Upper lobe of left lung (tissue), 4 donors: Measurements from ENCODE around the gene CSTPP1.
"Not testable (repeated sequence)": the region's sequence is repeated elsewhere in the genome, so short reads cannot be mapped to it uniquely, and the experiment has no call there.

Source experiments
- EP300 ChIP-seq, 4 donors: sonication (generic); formaldehyde crosslinking; IDR thresholded peaks; one replicate each; pipeline ENCODE4 v1.5.1; 2017; ENCODE audit warnings: antibody characterized with exemption in 4 of 4, control low read depth in 2 of 4
- POLR2AphosphoS5 ChIP-seq, 2 donors: sonication (generic); formaldehyde crosslinking; IDR thresholded peaks; one replicate each; pipeline ENCODE4 v1.5.1; 2017; ENCODE audit warnings: antibody characterized with exemption in 2 of 2
- TF ChIP-seq, protein P1 (sequence below), 6 experiments: fragments of 450-650 bp in 4 of 6; fragments of 200-600 bp in 2 of 6; sonication (generic) in 2 of 6; IDR thresholded peaks; one replicate each; pipeline ENCODE4 v1.5.1; 2016 to 2019; ENCODE audit warnings: antibody characterized with exemption in 6 of 6

DNA sequence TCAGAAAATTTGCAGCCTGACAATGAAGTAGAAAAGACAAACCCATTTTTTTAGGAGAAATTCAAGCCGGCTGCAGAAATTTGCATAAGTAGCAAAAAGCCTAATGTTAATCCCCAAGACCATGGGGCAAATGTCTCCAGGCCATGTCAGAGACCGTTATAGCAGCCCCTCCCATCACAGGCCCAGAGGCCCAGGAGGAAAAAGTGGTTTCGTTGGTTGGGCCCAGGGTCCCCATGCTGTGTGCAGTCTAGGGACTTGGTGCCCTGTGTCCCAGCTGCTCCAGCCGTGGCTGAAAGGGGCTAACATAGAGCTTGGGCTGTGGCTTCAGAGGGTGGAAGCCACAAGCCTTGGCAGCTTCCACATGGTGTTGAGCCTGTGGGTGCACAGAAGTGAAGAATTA lies 8.6 kb upstream of the CSTPP1 start:
- TF ChIP-seq POLR2AphosphoS5, EP300 (IDR thresholded peaks at IDR 0.05): not testable (repeated sequence)
- TF ChIP-seq, protein P1, sequence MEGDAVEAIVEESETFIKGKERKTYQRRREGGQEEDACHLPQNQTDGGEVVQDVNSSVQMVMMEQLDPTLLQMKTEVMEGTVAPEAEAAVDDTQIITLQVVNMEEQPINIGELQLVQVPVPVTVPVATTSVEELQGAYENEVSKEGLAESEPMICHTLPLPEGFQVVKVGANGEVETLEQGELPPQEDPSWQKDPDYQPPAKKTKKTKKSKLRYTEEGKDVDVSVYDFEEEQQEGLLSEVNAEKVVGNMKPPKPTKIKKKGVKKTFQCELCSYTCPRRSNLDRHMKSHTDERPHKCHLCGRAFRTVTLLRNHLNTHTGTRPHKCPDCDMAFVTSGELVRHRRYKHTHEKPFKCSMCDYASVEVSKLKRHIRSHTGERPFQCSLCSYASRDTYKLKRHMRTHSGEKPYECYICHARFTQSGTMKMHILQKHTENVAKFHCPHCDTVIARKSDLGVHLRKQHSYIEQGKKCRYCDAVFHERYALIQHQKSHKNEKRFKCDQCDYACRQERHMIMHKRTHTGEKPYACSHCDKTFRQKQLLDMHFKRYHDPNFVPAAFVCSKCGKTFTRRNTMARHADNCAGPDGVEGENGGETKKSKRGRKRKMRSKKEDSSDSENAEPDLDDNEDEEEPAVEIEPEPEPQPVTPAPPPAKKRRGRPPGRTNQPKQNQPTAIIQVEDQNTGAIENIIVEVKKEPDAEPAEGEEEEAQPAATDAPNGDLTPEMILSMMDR (IDR thresholded peaks at IDR 0.05): not testable (repeated sequence)
